RWPE2 (cell line): Measurements from ENCODE around the gene TRIM72.

Experiments used
- ATAC-seq: fragments of 200-7000 bp; cut with Tn5 transposase; 3 replicates; pipeline ENCODE4 v1.9.1; 2021; ENCODE audit warnings: low read depth
- DNase-seq: peaks from one replicate; pipeline ENCODE4 v3.0.0-alpha.2; 2020; ENCODE audit warnings: low spot score
- H3K27ac ChIP-seq: fragments of 450-650 bp; 2 replicates; pipeline ENCODE4 v1.5.1; 2017; ENCODE audit warnings: mild to moderate bottlenecking; ENCODE audit not compliant: poor library complexity, severe bottlenecking
- H3K27me3 ChIP-seq: fragments of 250-450 bp; sonication (Bioruptor Pico); 2 replicates; pipeline ENCODE4 v1.5.1; 2021; ENCODE audit warnings: mild to moderate bottlenecking, moderate library complexity; ENCODE audit not compliant: insufficient read depth, poor library complexity, severe bottlenecking
- H3K36me3 ChIP-seq: fragments of 250-450 bp; sonication (Bioruptor Pico); 2 replicates; pipeline ENCODE4 v1.5.1; 2020; ENCODE audit warnings: low read depth, mild to moderate bottlenecking, moderate library complexity
- H3K4me1 ChIP-seq: fragments of 250-450 bp; sonication (Bioruptor Pico); 2 replicates; pipeline ENCODE4 v1.5.1; 2021; ENCODE audit warnings: mild to moderate bottlenecking, moderate library complexity; ENCODE audit not compliant: insufficient read depth, poor library complexity, severe bottlenecking
- H3K4me3 ChIP-seq: fragments of 250-450 bp; sonication (Bioruptor Pico); 2 replicates; pipeline ENCODE4 v1.5.1; 2021; ENCODE audit warnings: mild to moderate bottlenecking, moderate library complexity; ENCODE audit not compliant: severe bottlenecking
- H3K9me3 ChIP-seq: fragments of 250-450 bp; sonication (Bioruptor Pico); 2 replicates; pipeline ENCODE4 v1.5.1; 2021; ENCODE audit warnings: mild to moderate bottlenecking, moderate library complexity; ENCODE audit not compliant: severe bottlenecking
- TF ChIP-seq, protein P1 (sequence below): fragments of 450-650 bp; IDR thresholded peaks from one replicate; pipeline ENCODE4 v1.5.1; 2017; ENCODE audit warnings: mild to moderate bottlenecking, moderate library complexity; ENCODE audit not compliant: poor library complexity, severe bottlenecking

TRIM72 gene

DNA sequence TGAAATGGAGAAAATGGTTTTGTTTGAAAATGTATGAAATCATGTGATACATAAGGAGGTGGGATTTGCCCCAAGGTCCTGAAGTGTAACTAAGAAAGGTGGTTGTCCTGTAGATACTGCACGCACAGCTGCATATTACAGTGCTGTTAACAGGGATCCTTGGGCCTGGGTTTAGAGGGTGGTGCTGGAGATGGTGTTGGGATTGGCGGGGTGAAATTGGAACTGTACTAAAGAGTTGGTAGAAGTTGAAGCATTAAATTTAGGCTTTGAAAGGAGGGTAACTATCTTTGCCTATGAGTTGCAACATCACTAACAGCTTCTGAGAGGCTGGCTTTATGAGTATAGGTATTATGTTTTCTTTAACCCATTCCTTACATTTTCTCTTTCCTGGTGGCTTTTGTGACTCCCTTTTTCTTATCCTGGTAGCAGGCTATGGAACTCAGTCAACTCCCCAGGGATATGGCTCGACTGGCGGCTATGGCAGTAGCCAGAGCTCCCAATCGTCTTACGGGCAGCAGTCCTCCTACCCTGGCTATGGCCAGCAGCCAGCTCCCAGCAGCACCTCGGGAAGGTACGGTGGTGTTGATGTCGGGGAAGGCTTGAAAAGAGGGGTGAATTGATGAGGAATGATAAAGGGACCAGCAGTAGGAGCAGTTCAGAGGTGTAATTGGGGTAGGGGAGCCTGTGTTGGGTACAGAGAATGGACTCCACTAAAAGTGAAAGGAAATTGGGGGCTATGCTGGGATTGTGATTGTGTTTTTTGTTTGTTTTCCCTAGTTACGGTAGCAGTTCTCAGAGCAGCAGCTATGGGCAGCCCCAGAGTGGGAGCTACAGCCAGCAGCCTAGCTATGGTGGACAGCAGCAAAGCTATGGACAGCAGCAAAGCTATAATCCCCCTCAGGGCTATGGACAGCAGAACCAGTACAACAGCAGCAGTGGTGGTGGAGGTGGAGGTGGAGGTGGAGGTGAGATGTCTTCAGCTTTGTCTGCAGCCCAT, 30.2 kb upstream of the TRIM72 start:
- TF ChIP-seq, protein P1, sequence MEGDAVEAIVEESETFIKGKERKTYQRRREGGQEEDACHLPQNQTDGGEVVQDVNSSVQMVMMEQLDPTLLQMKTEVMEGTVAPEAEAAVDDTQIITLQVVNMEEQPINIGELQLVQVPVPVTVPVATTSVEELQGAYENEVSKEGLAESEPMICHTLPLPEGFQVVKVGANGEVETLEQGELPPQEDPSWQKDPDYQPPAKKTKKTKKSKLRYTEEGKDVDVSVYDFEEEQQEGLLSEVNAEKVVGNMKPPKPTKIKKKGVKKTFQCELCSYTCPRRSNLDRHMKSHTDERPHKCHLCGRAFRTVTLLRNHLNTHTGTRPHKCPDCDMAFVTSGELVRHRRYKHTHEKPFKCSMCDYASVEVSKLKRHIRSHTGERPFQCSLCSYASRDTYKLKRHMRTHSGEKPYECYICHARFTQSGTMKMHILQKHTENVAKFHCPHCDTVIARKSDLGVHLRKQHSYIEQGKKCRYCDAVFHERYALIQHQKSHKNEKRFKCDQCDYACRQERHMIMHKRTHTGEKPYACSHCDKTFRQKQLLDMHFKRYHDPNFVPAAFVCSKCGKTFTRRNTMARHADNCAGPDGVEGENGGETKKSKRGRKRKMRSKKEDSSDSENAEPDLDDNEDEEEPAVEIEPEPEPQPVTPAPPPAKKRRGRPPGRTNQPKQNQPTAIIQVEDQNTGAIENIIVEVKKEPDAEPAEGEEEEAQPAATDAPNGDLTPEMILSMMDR: no peak
- Histone ChIP-seq H3K4me1 (no peaks in the 10 kb centered on the region), H3K4me3 (no peak overlapping the region), H3K27me3 (no peaks in the 10 kb centered on the region), H3K27ac (no peak overlapping the region), H3K36me3 (peaks cover 80% of the 10 kb centered on the region), H3K9me3 (no peaks in the 10 kb centered on the region)
- DNase-seq: peak; percentile 21
- no peak for ATAC-seq

DNA sequence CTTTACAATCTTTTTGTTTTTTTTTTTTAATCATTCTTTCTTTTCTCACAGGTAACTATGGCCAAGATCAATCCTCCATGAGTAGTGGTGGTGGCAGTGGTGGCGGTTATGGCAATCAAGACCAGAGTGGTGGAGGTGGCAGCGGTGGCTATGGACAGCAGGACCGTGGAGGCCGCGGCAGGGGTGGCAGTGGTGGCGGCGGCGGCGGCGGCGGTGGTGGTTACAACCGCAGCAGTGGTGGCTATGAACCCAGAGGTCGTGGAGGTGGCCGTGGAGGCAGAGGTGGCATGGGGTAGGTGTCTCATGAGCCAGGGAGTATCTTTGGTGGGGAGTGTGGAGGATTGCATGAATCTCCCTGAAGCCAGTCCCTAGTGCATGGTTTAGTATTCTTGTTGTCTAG, 29.0 kb upstream of the TRIM72 start:
- Histone ChIP-seq H3K4me1 (no peaks in the 10 kb centered on the region), H3K27me3 (no peaks in the 10 kb centered on the region), H3K36me3 (peaks cover 91% of the 10 kb centered on the region), H3K4me3 (no peak overlapping the region), H3K27ac (no peak overlapping the region), H3K9me3 (no peaks in the 10 kb centered on the region)
- TF ChIP-seq, protein P1: no peak
- DNase-seq (peak; percentile 52), ATAC-seq (no peak)

DNA sequence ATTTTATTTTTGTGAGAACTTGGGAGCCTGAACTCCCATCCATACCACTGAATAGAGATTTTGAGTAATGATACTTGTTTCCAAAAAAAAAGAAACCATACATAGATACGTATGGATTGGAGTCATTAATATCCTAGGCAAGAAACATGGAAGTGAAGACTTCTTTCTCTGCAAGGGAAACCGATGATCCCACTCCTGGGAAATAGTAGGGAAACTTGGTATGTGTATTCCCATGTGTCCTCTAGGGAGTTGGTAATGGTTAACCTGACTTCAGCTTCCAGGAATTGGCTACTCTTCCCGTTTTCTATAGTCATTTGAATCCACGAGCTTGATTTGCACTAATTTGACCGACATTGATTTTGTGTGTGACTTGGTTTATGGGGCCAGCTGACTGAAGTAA, 28.6 kb upstream of the TRIM72 start:
- DNase-seq (no peak), ATAC-seq (no peak)
- Histone ChIP-seq H3K4me1 (no peaks in the 10 kb centered on the region), H3K27ac (no peak overlapping the region), H3K27me3 (no peaks in the 10 kb centered on the region), H3K9me3 (no peaks in the 10 kb centered on the region), H3K4me3 (no peak overlapping the region), H3K36me3 (peaks cover 96% of the 10 kb centered on the region)
- TF ChIP-seq, protein P1: no peak

DNA sequence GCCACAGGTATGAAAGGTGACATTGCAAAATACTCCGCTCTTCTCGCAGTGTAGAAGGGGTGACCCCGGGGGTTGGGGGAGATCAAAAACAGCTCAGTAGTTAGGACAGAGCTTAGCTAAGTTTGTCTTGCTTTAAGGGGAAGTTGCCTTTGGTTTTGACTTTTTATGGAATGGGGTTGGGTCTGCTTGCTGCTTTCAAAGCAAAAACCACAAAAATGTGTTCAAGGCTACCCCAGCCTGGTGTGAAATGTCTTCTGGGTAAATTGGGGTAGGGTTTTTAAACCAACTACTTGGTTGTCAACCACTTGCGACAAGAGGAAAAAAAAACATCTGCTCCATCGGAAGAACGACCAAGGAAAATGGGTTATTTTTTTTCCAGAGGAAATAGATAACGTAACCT, 27.7 kb upstream of the TRIM72 start:
- peaks cover 99% of the 10 kb centered on the region for H3K36me3 ChIP-seq
- no peak overlapping the region for H3K4me3 ChIP-seq
- H3K4me1 ChIP-seq: no peaks in the 10 kb centered on the region
- no peaks in the 10 kb centered on the region for H3K9me3 ChIP-seq
- TF ChIP-seq, protein P1: no peak
- H3K27ac ChIP-seq: no peak overlapping the region
- no peak for ATAC-seq
- no peak for DNase-seq
- H3K27me3 ChIP-seq: no peaks in the 10 kb centered on the region
